Ascending aorta (tissue), 2 donors: ENCODE measurements around the gene ARHGAP8. TPM values are rescaled to one million over a fixed set of nuclear protein-coding genes. Genes with fewer than 3 reads are reported as not detected.
"Not testable (repeated sequence)": the region's sequence is repeated elsewhere in the genome, so short reads cannot be mapped to it uniquely, and the experiment has no call there.

Source experiments
- DNase-seq, 2 donors: peaks; one replicate each; pipeline ENCODE4 v3.0.0-alpha.2; 2019; ENCODE audit warnings: low spot score in 2 of 2
- H3K27ac ChIP-seq, 2 donors: fragments of 200-600 bp; sonication (generic); one replicate each; pipeline ENCODE4 v1.5.1; 2016 to 2017; ENCODE audit warnings: mild to moderate bottlenecking in 1 of 2
- H3K27me3 ChIP-seq: fragments of 200-600 bp; sonication (generic); one replicate; pipeline ENCODE4 v1.5.1; 2017
- H3K36me3 ChIP-seq, 2 donors: fragments of 200-600 bp; sonication (generic); one replicate each; pipeline ENCODE4 v1.5.1; 2016
- H3K4me1 ChIP-seq, 2 donors: fragments of 200-600 bp; sonication (generic); one replicate each; pipeline ENCODE4 v1.5.1; 2016 to 2017; ENCODE audit warnings: mild to moderate bottlenecking in 1 of 2
- H3K4me3 ChIP-seq, 2 donors: fragments of 200-600 bp; sonication (generic); one replicate each; pipeline ENCODE4 v1.5.1; 2016 to 2017; ENCODE audit warnings: mild to moderate bottlenecking in 1 of 2
- H3K9me3 ChIP-seq, 2 donors: fragments of 200-600 bp; sonication (generic); one replicate each; pipeline ENCODE4 v1.5.1; 2016
- intact Hi-C: fragments of 100-400 bp; cut with DNase I; formaldehyde crosslinking; loops from one replicate; pipeline ENCODE4 v1.15.1; 2023
- total RNA-seq: library from RNA; depleted of rRNA; stranded (reverse); fragments of >200 nt; gene quantifications from one replicate; pipeline ENCODE4 v1.1.0, GENCODE V29; 2016
- TF ChIP-seq, protein P1 (sequence below), 3 experiments: fragments of 200-600 bp in 2 of 3; fragments of 450-650 bp in 1 of 3; sonication (generic) in 2 of 3; IDR thresholded peaks; one replicate each; pipeline ENCODE4 v1.5.1; 2016 to 2019; ENCODE audit warnings: antibody characterized with exemption in 3 of 3, mild to moderate bottlenecking in 1 of 3, moderate library complexity in 1 of 3

Gene ARHGAP8
- total RNA-seq, 1 donor from 2014 or later, result not detected

DNA sequence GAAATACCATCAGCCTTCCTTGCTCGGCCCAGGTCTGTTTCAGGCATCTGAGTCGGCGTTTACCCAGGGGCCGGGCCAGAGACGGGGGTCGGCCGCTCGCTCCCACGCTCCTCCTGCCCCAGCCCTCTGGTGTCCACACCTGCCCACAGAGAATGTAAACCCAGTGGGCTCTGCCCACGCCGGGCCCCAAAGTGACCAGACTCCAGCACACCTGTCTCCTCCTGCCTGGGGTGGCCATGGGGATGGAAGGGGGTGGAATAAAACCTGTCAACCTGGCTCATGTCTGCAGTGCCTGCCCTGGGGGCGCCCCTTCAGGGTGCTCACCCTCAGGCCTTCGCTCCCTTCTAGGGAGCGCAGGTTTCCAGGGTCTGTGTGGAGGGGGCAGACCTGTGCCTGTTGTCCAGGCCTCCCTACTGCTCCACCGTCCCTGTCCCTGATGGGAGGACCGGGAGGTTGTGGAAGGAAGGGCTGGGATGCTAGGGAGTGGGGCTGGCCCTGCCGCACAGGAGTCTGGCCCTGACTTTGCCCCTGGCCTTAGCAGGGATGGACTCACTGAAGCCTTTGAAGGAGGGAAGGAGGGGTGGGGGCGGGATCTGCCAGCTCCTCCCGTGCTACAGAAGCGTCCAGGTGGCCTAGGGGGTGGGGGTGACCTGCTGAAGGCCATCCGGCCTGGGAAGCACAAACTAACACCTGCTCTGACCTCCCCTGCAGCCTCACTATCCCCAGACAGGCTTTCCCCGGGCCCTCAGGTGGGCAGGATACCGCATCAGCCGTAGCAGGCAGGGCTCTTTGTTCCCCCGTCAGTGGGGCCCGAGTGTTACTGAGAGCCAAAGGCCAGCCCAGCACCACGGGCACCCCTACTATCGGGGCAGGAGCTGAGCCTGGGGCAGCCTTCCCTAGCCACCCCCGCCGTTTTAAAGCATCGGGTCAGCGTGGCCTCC is 14.7 kb upstream of the ARHGAP8 start:
- Histone ChIP-seq H3K4me3 (no peak overlapping the region), H3K4me1 (no peaks in the 10 kb centered on the region), H3K9me3 (no peaks in the 10 kb centered on the region), H3K27ac (no peak overlapping the region), H3K36me3 (no peaks in the 10 kb centered on the region), H3K27me3 (no peaks in the 10 kb centered on the region)
- TF ChIP-seq, protein P1, sequence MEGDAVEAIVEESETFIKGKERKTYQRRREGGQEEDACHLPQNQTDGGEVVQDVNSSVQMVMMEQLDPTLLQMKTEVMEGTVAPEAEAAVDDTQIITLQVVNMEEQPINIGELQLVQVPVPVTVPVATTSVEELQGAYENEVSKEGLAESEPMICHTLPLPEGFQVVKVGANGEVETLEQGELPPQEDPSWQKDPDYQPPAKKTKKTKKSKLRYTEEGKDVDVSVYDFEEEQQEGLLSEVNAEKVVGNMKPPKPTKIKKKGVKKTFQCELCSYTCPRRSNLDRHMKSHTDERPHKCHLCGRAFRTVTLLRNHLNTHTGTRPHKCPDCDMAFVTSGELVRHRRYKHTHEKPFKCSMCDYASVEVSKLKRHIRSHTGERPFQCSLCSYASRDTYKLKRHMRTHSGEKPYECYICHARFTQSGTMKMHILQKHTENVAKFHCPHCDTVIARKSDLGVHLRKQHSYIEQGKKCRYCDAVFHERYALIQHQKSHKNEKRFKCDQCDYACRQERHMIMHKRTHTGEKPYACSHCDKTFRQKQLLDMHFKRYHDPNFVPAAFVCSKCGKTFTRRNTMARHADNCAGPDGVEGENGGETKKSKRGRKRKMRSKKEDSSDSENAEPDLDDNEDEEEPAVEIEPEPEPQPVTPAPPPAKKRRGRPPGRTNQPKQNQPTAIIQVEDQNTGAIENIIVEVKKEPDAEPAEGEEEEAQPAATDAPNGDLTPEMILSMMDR (IDR thresholded peaks at IDR 0.05), result no peak
- intact Hi-C loops, result no loop called here
- no peak for DNase-seq

DNA sequence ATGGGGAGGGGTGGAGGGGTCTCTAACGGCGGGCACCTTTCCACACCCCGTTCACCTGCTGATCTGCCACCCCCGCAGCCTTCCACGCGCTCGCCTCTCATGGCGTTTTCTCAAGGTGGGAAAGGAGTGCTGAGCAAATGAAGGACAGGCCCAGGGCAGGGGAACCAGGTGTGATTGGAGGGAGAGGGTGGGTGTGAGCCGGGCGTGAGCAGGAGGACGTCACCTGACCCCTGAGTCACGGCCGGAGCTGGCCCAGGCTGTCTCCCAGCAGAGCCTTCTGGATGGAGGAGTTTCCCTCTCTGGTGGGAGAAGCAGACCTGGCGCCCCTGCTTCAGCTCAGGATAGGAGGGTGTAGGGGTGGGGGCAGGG is 14.0 kb upstream of the ARHGAP8 start:
- Histone ChIP-seq H3K4me3 (no peak overlapping the region), H3K4me1 (no peaks in the 10 kb centered on the region), H3K27me3 (no peaks in the 10 kb centered on the region), H3K9me3 (no peaks in the 10 kb centered on the region), H3K27ac (no peak overlapping the region), H3K36me3 (no peaks in the 10 kb centered on the region)
- TF ChIP-seq, protein P1 (IDR thresholded peaks at IDR 0.05), result no peak
- DNase-seq, result no peak
- intact Hi-C loops, result no loop called here

DNA sequence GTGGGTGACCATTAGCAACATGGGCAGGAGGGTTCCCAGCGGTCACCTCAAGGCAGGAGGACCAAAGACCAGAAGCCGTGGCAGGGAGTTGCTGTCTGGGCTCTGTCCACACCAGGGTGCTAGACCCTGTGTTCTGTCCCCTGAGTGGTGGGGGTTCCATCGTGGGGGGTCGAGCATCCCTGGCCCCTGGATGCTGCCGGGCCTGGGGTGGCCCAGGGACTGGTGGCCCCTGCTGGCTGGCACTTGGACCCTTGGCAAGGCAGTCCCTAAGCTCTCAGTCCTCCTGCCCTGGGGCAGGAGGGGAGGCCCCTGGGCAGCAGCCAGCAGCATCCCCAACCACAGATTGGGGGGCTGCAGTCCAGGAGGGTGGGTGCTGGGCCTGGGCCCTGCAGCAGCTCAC is 13.4 kb upstream of the ARHGAP8 start:
- H3K9me3 ChIP-seq, result no peaks in the 10 kb centered on the region
- H3K36me3 ChIP-seq, result no peaks in the 10 kb centered on the region
- TF ChIP-seq, protein P1 (IDR thresholded peaks at IDR 0.05), result no peak
- H3K27ac ChIP-seq, result no peak overlapping the region
- no peak overlapping the region for H3K4me3 ChIP-seq
- DNase-seq, result no peak
- no peaks in the 10 kb centered on the region for H3K27me3 ChIP-seq
- intact Hi-C loops, result no loop called here
- H3K4me1 ChIP-seq, result no peaks in the 10 kb centered on the region

DNA sequence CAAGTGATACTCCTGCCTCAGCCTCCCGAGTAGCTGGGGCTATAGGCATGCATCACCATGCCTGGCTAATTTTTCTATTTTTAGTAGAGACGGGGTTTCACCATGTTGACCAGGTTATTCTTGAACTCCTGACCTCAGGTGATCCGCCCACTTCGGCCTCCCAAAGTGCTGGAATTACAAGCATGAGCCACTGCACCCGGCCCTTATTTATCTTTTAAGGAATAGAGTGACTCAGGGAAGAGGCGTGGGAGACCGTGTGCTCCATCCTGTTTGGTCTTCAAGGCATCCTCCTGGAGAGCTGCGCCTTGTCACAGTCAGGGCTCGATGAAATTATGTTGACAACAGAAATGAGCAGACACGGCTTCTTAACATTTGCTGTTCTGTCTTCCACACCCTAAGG is 12.7 kb upstream of the ARHGAP8 start:
- H3K27ac ChIP-seq, intact Hi-C loops, H3K4me1 ChIP-seq, DNase-seq, H3K36me3 ChIP-seq, H3K27me3 ChIP-seq, H3K4me3 ChIP-seq, H3K9me3 ChIP-seq: not testable (repeated sequence)

DNA sequence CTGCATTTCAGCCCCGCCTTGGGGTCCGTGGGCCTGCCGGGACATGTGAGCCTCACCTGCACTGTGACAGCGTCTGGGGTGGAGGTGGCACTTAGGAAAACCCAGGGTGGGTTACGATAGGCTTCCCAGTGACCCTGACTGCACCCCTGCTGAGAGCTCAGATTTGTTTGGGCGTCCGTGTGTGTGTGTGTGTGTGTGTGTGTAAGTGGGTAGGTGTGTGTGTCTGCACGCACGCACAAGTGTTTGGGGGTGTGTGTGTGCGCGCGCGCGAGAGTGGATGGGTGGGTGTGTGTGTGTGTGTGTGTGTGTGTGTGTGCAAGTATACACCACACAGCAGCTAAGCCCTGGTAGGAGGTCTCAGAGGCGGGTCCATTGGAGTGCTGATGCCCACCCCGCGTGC is 12.1 kb upstream of the ARHGAP8 start:
- TF ChIP-seq, protein P1 (IDR thresholded peaks at IDR 0.05), result no peak
- Histone ChIP-seq H3K27me3 (no peaks in the 10 kb centered on the region), H3K4me3 (no peak overlapping the region), H3K36me3 (no peaks in the 10 kb centered on the region), H3K9me3 (no peaks in the 10 kb centered on the region), H3K4me1 (no peaks in the 10 kb centered on the region), H3K27ac (no peak overlapping the region)
- intact Hi-C loops, result no loop called here
- DNase-seq, result no peak

DNA sequence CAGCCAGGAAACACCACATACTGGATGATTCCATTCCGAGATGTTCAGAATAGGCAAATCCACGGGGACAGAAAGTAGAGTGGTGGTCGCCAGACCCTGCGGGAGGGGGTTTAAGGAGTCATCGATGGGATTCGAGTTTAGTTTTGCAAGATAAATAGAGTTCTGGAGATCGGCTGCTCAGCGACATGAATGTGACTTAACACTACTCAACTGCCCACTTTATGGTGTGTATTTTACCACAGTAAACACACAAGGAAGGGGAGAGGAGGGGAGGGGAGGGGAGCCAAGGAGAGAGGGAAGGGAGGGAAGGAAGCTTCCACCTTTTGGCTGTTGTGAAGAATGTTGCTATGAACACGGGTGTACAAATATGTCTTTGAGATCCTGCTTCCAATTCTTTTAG is 10.4 kb upstream of the ARHGAP8 start:
- TF ChIP-seq, protein P1 (IDR thresholded peaks at IDR 0.05), result no peak
- Histone ChIP-seq H3K36me3 (no peaks in the 10 kb centered on the region), H3K4me3 (no peak overlapping the region), H3K27ac (no peak overlapping the region), H3K9me3 (no peaks in the 10 kb centered on the region), H3K27me3 (no peaks in the 10 kb centered on the region), H3K4me1 (no peaks in the 10 kb centered on the region)
- intact Hi-C loops, result no loop called here
- DNase-seq, result no peak
